Trophoblast cell (in vitro differentiated cells and primary cell): ENCODE measurements around the gene CFAP20DC.
"Not testable (repeated sequence)": the region's sequence is repeated elsewhere in the genome, so short reads cannot be mapped to it uniquely, and the experiment has no call there.

Experiments
- DNase-seq, 2 donors: peaks; one replicate each; pipeline ENCODE4 v3.0.0-alpha.2; 2016
- H2AFZ ChIP-seq: 2 replicates; pipeline ENCODE4 v1.6.1; 2013; ENCODE audit warnings: low read length, moderate library complexity, mild to moderate bottlenecking; ENCODE audit not compliant: insufficient read depth, poor library complexity
- H2AK5ac ChIP-seq: 2 replicates; pipeline ENCODE4 v1.6.1; 2013; ENCODE audit warnings: mild to moderate bottlenecking, low read length
- H2BK120ac ChIP-seq: 2 replicates; pipeline ENCODE4 v1.6.1; 2013; ENCODE audit warnings: low read length, mild to moderate bottlenecking, moderate library complexity; ENCODE audit not compliant: insufficient read depth, poor library complexity
- H2BK12ac ChIP-seq: 2 replicates; pipeline ENCODE4 v1.6.1; 2013; ENCODE audit warnings: mild to moderate bottlenecking, low read length, moderate library complexity
- H2BK5ac ChIP-seq: 2 replicates; pipeline ENCODE4 v1.6.1; 2013; ENCODE audit warnings: low read length, low read depth, moderate library complexity, mild to moderate bottlenecking; ENCODE audit not compliant: poor library complexity
- H3K14ac ChIP-seq: 2 replicates; pipeline ENCODE4 v1.6.1; 2013; ENCODE audit warnings: mild to moderate bottlenecking, low read length
- H3K18ac ChIP-seq: 2 replicates; pipeline ENCODE4 v1.6.1; 2013; ENCODE audit warnings: mild to moderate bottlenecking, low read length
- H3K23ac ChIP-seq: 2 replicates; pipeline ENCODE4 v1.6.1; 2013; ENCODE audit warnings: low read length
- H3K27ac ChIP-seq: 2 replicates; pipeline ENCODE4 v1.5.1; 2013; ENCODE audit warnings: low read depth, mild to moderate bottlenecking, inconsistent platforms, low read length, moderate library complexity
- H3K27me3 ChIP-seq: 2 replicates; pipeline ENCODE4 v1.6.1; 2013; ENCODE audit warnings: inconsistent platforms, mild to moderate bottlenecking, low read length, moderate library complexity; ENCODE audit not compliant: insufficient read depth
- H3K36me3 ChIP-seq, 2 experiments: 1 replicate in 1 of 2; 2 replicates in 1 of 2; pipeline ENCODE4 v1.6.1; 2013; ENCODE audit warnings: low read length in 2 of 2, mild to moderate bottlenecking in 2 of 2, moderate library complexity in 1 of 2; ENCODE audit not compliant: insufficient read depth in 2 of 2, control insufficient read depth in 1 of 2
- H3K4ac ChIP-seq: 2 replicates; pipeline ENCODE4 v1.6.1; 2013; ENCODE audit warnings: low read depth, mild to moderate bottlenecking, low read length, moderate library complexity
- H3K4me1 ChIP-seq, 2 experiments: 1 replicate in 1 of 2; 2 replicates in 1 of 2; pipeline ENCODE4 v1.6.1; 2013; ENCODE audit warnings: low read length in 2 of 2, mild to moderate bottlenecking in 2 of 2, moderate library complexity in 1 of 2; ENCODE audit not compliant: insufficient read depth in 2 of 2, control insufficient read depth in 1 of 2
- H3K4me2 ChIP-seq: 2 replicates; pipeline ENCODE4 v1.6.1; 2013; ENCODE audit warnings: inconsistent platforms, mild to moderate bottlenecking, low read length, moderate library complexity
- H3K4me3 ChIP-seq: 2 replicates; pipeline ENCODE4 v1.5.1; 2013; ENCODE audit warnings: mild to moderate bottlenecking, low read depth, low read length, inconsistent platforms
- H3K79me1 ChIP-seq: one replicate; pipeline ENCODE4 v1.6.1; 2013; ENCODE audit warnings: low read length
- H3K79me2 ChIP-seq: 2 replicates; pipeline ENCODE4 v1.6.1; 2013; ENCODE audit warnings: low read length, mild to moderate bottlenecking; ENCODE audit not compliant: control insufficient read depth, insufficient read depth, poor library complexity
- H3K9ac ChIP-seq: 2 replicates; pipeline ENCODE4 v1.6.1; 2013; ENCODE audit warnings: mild to moderate bottlenecking, low read length
- H3K9me3 ChIP-seq: 2 replicates; pipeline ENCODE4 v1.6.1; 2013; ENCODE audit warnings: low read depth, mild to moderate bottlenecking, control low read depth, inconsistent platforms, low read length; ENCODE audit not compliant: insufficient read depth
- H4K12ac ChIP-seq: 2 replicates; pipeline ENCODE4 v1.6.1; 2013; ENCODE audit warnings: low read depth, mild to moderate bottlenecking, low read length, moderate library complexity
- H4K8ac ChIP-seq: 2 replicates; pipeline ENCODE4 v1.6.1; 2013; ENCODE audit warnings: low read depth, mild to moderate bottlenecking, low read length, moderate library complexity
- H4K91ac ChIP-seq: one replicate; pipeline ENCODE4 v1.6.1; 2013; ENCODE audit warnings: low read depth, mild to moderate bottlenecking, low read length, moderate library complexity
- WGBS: extraction: QIAGEN DNeasy Blood & Tissue Kit; methylation state at CpG from one replicate; pipeline ENCODE4 v1.1.7; 2013; ENCODE audit warnings: missing lambda C conversion rate; ENCODE audit not compliant: insufficient read length, insufficient coverage; ENCODE audit errors: extremely low coverage; 5-methylcytosine and 5-hydroxymethylcytosine counted together

CFAP20DC gene

DNA sequence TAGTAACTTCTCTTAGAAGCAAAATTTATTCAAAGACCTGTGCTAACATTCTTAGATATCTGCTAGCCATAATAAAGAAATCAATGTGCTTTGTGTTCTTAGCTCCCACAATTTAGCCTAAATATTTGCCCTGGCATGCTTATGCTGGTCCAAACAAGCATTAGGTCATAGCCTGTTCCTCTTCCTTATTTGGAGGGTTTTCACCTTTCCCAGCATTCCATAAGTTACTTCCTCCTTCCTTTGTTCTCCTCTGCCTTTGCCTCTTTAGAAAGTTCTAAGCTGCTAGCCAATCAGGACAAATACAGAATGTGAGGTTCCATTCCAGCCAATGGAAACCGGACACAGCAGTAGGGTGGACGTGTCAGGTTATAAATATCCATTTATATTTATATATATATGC, 345.5 kb downstream of the CFAP20DC start:
- not testable (repeated sequence) for H3K4me1 ChIP-seq, H2AK5ac ChIP-seq
- WGBS, result no CpG with 5 or more reads among the region's 2 CpGs

DNA sequence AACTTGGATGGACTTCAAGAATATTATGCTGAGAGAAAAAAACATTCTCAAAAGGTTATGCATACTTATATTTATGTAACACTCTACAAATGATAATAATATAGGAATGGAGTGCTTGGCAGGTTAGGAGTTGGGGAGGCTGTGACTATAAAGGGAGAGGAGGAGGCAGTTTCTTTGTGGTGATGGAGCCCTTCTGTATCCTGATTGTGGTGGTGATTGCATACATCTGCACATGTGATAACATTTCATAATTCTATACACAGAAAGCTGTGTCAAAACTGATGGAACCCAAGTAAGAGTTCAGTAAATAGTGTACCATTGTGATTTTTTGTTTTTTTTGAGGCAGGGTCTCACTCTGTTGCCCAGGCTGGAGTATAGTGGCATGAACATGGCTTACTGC, 351.6 kb downstream of the CFAP20DC start:
- Histone ChIP-seq H4K12ac (no peak overlapping the region), H3K79me2 (no peaks in the 10 kb centered on the region), H4K8ac (no peak overlapping the region), H3K27ac (no peak overlapping the region), H3K36me3 (no peaks in the 10 kb centered on the region), H3K14ac (no peak overlapping the region), H3K9ac (no peak overlapping the region), H3K18ac (no peak overlapping the region), H2BK12ac (no peak overlapping the region), H3K9me3 (peaks cover 3% of the 10 kb centered on the region), H3K4me3 (no peak overlapping the region), H3K27me3 (no peaks in the 10 kb centered on the region), H3K79me1 (no peaks in the 10 kb centered on the region), H3K4me1 (no peaks in the 10 kb centered on the region), H2AFZ (no peak overlapping the region), H2BK120ac (no peak overlapping the region), H2BK5ac (no peak overlapping the region), H4K91ac (no peak overlapping the region), H3K4ac (no peak overlapping the region), H3K4me2 (no peak overlapping the region), H3K23ac (no peak overlapping the region), H2AK5ac (no peak overlapping the region)
- no peak for DNase-seq

More for the DNA sequence above, 345.5 kb downstream of the CFAP20DC start:
- not testable (repeated sequence) for H2BK5ac ChIP-seq, H3K79me2 ChIP-seq, H3K9me3 ChIP-seq, H3K4me3 ChIP-seq, H3K36me3 ChIP-seq, H3K4ac ChIP-seq, H4K12ac ChIP-seq, H3K4me2 ChIP-seq, H3K27me3 ChIP-seq, H3K14ac ChIP-seq, DNase-seq, H2BK12ac ChIP-seq, H3K9ac ChIP-seq, H4K91ac ChIP-seq, H3K18ac ChIP-seq, H2AFZ ChIP-seq, H3K79me1 ChIP-seq, H4K8ac ChIP-seq, H3K23ac ChIP-seq, H3K27ac ChIP-seq, H2BK120ac ChIP-seq

- Histone ChIP-seq H2AFZ (no peak overlapping the region), H2BK120ac (no peak overlapping the region), H3K79me1 (no peaks in the 10 kb centered on the region), H3K27me3 (no peaks in the 10 kb centered on the region), H2AK5ac (no peak overlapping the region), H2BK12ac (no peak overlapping the region), H4K12ac (no peak overlapping the region), H2BK5ac (no peak overlapping the region), H3K4me1 (no peaks in the 10 kb centered on the region), H3K36me3 (no peaks in the 10 kb centered on the region), H3K4me3 (no peak overlapping the region), H4K91ac (no peak overlapping the region), H3K14ac (no peak overlapping the region), H3K4ac (no peak overlapping the region), H3K9ac (no peak overlapping the region), H3K18ac (no peak overlapping the region), H4K8ac (no peak overlapping the region), H3K9me3 (peaks cover 3% of the 10 kb centered on the region), H3K79me2 (no peaks in the 10 kb centered on the region), H3K4me2 (no peak overlapping the region), H3K27ac (no peak overlapping the region), H3K23ac (no peak overlapping the region)
- no peak for DNase-seq
Measured at GRCh38 chr3:58697561-58697960, 352.3 kb downstream of the CFAP20DC start.

GRCh38 chr3:58696813-58697212, 353.0 kb downstream of the CFAP20DC start:
- H3K4ac ChIP-seq, H2BK120ac ChIP-seq, H3K27me3 ChIP-seq, H3K79me2 ChIP-seq, H3K23ac ChIP-seq, H4K91ac ChIP-seq, H2AK5ac ChIP-seq, H4K12ac ChIP-seq, H2BK12ac ChIP-seq, H3K4me3 ChIP-seq, H3K4me2 ChIP-seq, H3K79me1 ChIP-seq, DNase-seq, H3K36me3 ChIP-seq, H3K4me1 ChIP-seq, H3K9me3 ChIP-seq, H3K18ac ChIP-seq, H2BK5ac ChIP-seq, H2AFZ ChIP-seq, H4K8ac ChIP-seq, H3K9ac ChIP-seq, H3K27ac ChIP-seq, H3K14ac ChIP-seq: not testable (repeated sequence)
- no CpG with 5 or more reads among the region's 3 CpGs for WGBS

DNA sequence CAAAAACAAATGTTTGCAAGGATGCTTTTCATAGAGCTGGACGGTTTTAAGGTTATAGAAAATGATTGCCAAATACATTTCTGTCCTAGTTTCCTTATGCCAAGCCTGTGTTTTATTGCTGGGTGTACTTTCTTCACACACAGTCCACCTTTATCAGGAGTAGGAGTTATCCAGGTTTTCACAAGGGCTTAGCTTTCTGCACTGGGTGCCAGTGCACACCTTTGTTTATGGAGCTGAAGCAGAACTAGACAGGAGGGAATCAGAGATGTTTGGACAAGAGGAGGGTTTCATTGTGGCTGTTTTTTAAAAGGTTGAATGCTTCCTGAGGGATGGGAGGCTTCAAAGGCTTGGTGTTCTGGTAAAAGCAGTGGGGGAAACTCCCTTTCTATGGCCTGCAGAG, 353.7 kb downstream of the CFAP20DC start:
- H3K27me3 ChIP-seq, result no peaks in the 10 kb centered on the region
- WGBS, result no CpG with 5 or more reads among the region's 1 CpG
- no peak overlapping the region for H4K12ac ChIP-seq

More for the DNA sequence above, 353.7 kb downstream of the CFAP20DC start:
- H3K27ac ChIP-seq, result no peak overlapping the region
- H3K4ac ChIP-seq, result no peak overlapping the region
- no peaks in the 10 kb centered on the region for H3K36me3 ChIP-seq
- no peak overlapping the region for H2BK12ac ChIP-seq
- H2BK5ac ChIP-seq, result no peak overlapping the region
- no peak overlapping the region for H3K14ac ChIP-seq
- H3K4me3 ChIP-seq, result no peak overlapping the region
- no peaks in the 10 kb centered on the region for H3K79me1 ChIP-seq
- H3K18ac ChIP-seq, result no peak overlapping the region
- no peak overlapping the region for H3K23ac ChIP-seq
- no peak overlapping the region for H3K9ac ChIP-seq
- no peaks in the 10 kb centered on the region for H3K4me1 ChIP-seq
- no peak overlapping the region for H2AFZ ChIP-seq
- H3K79me2 ChIP-seq, result no peaks in the 10 kb centered on the region
- H2BK120ac ChIP-seq, result no peak overlapping the region
- DNase-seq, result no peak
- H4K91ac ChIP-seq, result no peak overlapping the region
- H3K4me2 ChIP-seq, result no peak overlapping the region
- H2AK5ac ChIP-seq, result no peak overlapping the region
- no peak overlapping the region for H4K8ac ChIP-seq
- H3K9me3 ChIP-seq, result peaks cover 3% of the 10 kb centered on the region
